Measurements from ENCODE around the gene FGF18. TPM values are rescaled to one million over a fixed set of nuclear protein-coding genes. Genes with fewer than 3 reads are reported as not detected.

The FGF18 gene
- total RNA-seq, 1 experiment from 2014 or later = 0.94 TPM

DNA sequence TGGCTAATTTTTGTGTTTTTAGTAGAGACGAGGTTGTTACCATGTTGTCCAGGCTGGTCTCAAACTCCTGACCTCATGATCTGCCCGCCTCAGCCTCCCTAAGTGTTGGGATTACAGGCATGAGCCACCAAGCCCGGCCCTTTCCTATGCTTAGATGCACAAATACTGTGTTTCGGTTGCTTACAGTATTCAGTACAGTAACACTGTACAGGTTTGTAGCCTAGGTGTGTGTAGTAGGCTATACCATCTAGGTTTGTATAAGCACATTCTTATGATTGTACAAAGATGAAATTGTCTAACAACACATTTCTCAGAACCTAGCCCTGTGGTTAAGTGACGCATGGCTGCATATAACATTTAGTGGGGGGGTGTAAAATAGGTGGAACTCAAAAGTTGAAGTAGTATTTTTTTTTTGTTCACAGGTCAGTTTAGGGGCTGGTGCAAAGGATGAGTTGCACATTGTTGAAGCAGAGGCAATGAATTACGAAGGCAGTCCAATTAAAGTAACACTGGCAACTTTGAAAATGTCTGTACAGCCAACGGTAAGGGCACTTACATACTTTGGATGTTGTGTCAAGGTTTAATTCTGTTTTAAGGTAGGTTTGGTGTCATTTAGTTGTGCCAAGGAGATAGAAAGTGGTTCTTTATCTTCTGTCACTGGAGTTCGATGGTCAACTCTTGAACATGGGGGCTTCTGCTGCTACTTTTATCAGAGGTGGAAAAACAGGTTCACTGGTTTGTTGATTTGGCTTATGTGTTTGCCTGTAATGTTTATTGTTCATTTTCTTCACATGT is 28.4 kb upstream of the FGF18 start:
- peak overlapping the region; percentile 67 for H3K4me2 ChIP-seq (ENCODE audit: insufficient read depth, insufficient read length, low read length)
- H3K4me1 ChIP-seq (ENCODE audit: insufficient read depth, low read length) = 0 out of 2 replicates have a peak, but pooled peaks cover 4% of the 10 kb centered on the region

More for the DNA sequence above, 28.4 kb upstream of the FGF18 start:
- H2BK120ac ChIP-seq (ENCODE audit: low read depth, low read length, poor library complexity, severe bottlenecking) = no peak overlapping the region
- no peak overlapping the region for H3K27ac ChIP-seq (ENCODE audit: insufficient read length, low read depth, low read length)
- H3K23ac ChIP-seq (ENCODE audit: insufficient read length, low read depth, low read length) = no peak overlapping the region
- no peak overlapping the region for H4K5ac ChIP-seq (ENCODE audit: insufficient read length, low read depth, low read length)
- H3K9ac ChIP-seq (ENCODE audit: extremely low read depth, insufficient read length, low read length) = peak overlapping the region; percentile 40
- Mint-ChIP-seq H3K4me3 (peak overlapping the region; percentile 98 to 99), H3K4me1 (peaks cover 39 to 62% of the 10 kb centered on the region in 2 experiments), H3K36me3 (ENCODE audit: insufficient read depth in 1 of 3, low read depth in 3 of 3) (peaks cover 68 to 85% (median 84%) of the 10 kb centered on the region in 3 experiments), H3K9me3 (peaks cover 4 to 11% of the 10 kb centered on the region in 2 experiments), H3K27me3 (ENCODE audit: low read depth) (peaks cover 5% of the 10 kb centered on the region), H3K27ac (peak overlapping the region in 2 of 3 experiments; percentile 33 to 71; a peak in 5 of 7 replicates)
- no peaks in the 10 kb centered on the region for H3K27me3 ChIP-seq (ENCODE audit: insufficient read depth, low read length)
- no peak overlapping the region for H2BK20ac ChIP-seq (ENCODE audit: low read depth, low read length, poor library complexity, severe bottlenecking)
- H4K91ac ChIP-seq (ENCODE audit: insufficient read length, low read depth, low read length) = no peak overlapping the region
- TF ChIP-seq, protein P1, sequence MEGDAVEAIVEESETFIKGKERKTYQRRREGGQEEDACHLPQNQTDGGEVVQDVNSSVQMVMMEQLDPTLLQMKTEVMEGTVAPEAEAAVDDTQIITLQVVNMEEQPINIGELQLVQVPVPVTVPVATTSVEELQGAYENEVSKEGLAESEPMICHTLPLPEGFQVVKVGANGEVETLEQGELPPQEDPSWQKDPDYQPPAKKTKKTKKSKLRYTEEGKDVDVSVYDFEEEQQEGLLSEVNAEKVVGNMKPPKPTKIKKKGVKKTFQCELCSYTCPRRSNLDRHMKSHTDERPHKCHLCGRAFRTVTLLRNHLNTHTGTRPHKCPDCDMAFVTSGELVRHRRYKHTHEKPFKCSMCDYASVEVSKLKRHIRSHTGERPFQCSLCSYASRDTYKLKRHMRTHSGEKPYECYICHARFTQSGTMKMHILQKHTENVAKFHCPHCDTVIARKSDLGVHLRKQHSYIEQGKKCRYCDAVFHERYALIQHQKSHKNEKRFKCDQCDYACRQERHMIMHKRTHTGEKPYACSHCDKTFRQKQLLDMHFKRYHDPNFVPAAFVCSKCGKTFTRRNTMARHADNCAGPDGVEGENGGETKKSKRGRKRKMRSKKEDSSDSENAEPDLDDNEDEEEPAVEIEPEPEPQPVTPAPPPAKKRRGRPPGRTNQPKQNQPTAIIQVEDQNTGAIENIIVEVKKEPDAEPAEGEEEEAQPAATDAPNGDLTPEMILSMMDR (conservative IDR thresholded peaks at IDR 0.05) = no peak
- no peak for DNase-seq
- no peak overlapping the region for H4K8ac ChIP-seq (replicated peaks; ENCODE audit: insufficient read length, low read depth, low read length)
- no peak overlapping the region for H2AK5ac ChIP-seq (ENCODE audit: insufficient read length, low read length)
- no peaks in the 10 kb centered on the region for H3K79me1 ChIP-seq (ENCODE audit: insufficient read depth, low read depth, low read length, poor library complexity, severe bottlenecking)
- no peaks in the 10 kb centered on the region for H3K23me2 ChIP-seq (ENCODE audit: insufficient read length, low read depth, low read length, poor library complexity, severe bottlenecking)
- no peaks in the 10 kb centered on the region for H3K9me3 ChIP-seq (ENCODE audit: control insufficient read depth, low read depth, low read length)
- H2AFZ ChIP-seq (ENCODE audit: low read length) = no peak overlapping the region
- no peak overlapping the region for H3K56ac ChIP-seq (ENCODE audit: insufficient read length, low read depth, low read length)
- no peak overlapping the region for H3T11ph ChIP-seq (ENCODE audit: low read length)
- H2BK12ac ChIP-seq (ENCODE audit: insufficient read length, low read depth, low read length) = no peak overlapping the region
- H3K14ac ChIP-seq (ENCODE audit: insufficient read depth, low read length) = no peak overlapping the region
- WGBS (ENCODE audit: extremely low coverage, insufficient read length, low lambda C conversion rate) = no CpG with 5 or more reads among the region's 8 CpGs
- no peak overlapping the region for H3K4ac ChIP-seq (ENCODE audit: low read depth, low read length)
- H2BK15ac ChIP-seq (ENCODE audit: low read depth, low read length) = no peak overlapping the region
- no peak overlapping the region for H3K18ac ChIP-seq (ENCODE audit: insufficient read length, low read depth, low read length)
- H4K20me1 ChIP-seq (ENCODE audit: control insufficient read depth, insufficient read depth, insufficient read length) = no peaks in the 10 kb centered on the region
- peaks cover 81% of the 10 kb centered on the region for H3K79me2 ChIP-seq (ENCODE audit: insufficient read depth, low read length)
- no peak overlapping the region for H2BK5ac ChIP-seq (ENCODE audit: insufficient read length, low read length)
